NT2/D1 (cell line): ENCODE measurements around the gene PIEZO1.

Source experiments
- SUZ12 ChIP-seq: IDR thresholded peaks from 2 replicates; pipeline ENCODE4 v1.6.1; 2011; ENCODE audit not compliant: insufficient read length, insufficient read depth; ENCODE audit errors: extremely low read depth
- YY1 ChIP-seq: IDR thresholded peaks from 2 replicates; pipeline ENCODE4 v1.6.1; 2011; ENCODE audit not compliant: insufficient read length, insufficient read depth
- ZNF274 ChIP-seq: IDR thresholded peaks from 2 replicates; pipeline ENCODE4 v1.6.1; 2011; ENCODE audit warnings: mild to moderate bottlenecking, low read depth, low read length

DNA sequence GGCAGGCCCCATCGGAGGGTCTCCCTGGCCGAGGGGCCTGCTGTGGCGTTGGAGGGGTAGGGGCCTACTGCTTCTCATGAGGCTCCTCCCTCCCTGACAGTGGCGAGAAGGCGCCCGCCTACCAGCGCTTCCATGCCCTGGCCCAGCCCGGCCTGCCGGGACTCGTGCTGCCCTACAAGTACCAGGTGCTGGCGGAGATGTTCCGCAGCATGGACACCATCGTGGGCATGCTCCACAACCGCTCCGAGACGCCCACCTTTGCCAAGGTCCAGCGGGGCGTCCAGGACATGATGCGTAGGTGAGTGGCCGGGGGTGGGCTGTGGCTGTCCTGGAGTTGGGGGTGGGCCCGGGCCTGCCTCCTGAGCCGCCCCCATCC is 20.3 kb upstream of the PIEZO1 start:
- TF ChIP-seq ZNF274: no peak
- TF ChIP-seq YY1: no peak
- TF ChIP-seq SUZ12: no peak
